ENCODE data around the gene CBX2. TPM values are rescaled to one million over a fixed set of nuclear protein-coding genes. Genes with fewer than 3 reads are reported as not detected.

CBX2 gene
- total RNA-seq, 4 donors from 2014 or later = 2.4 to 5.9 (median 4.5) TPM

DNA sequence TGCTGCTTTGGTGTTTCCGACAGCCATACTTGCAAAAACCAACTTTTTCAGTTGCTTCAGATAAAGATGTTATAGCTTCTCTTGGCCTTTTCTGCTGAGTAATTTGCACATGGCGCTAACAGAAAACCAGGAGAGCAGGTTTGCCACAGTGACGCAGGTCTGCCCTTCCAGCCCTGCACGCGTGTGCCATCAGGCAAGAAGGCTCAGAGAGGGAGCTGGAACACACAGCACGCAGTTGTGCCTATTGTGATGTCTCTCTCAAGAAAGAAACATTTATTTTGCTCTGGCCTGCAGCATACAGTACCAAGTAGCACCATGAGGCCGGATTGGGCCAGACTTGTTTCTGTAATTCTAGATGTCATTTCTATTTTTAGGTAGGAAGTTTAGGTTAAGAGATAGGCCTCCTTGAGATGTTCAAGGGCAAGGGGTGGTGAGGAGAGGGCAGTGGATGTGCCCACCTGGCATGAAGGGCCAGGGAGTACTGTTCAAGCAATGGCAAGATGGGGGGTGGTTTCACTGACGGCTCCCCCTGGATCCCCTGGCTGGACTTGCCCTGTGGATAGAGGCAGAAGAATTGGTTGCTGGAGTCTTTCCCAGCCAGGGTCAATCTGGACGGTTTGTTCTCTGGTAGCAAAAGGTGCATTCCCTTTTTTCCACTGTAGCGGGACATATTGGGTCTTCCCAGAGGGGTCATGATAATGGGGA, 1.9 kb downstream of the CBX2 start:
- no peak for DNase-seq (ENCODE audit: low spot score in 2 of 2)
- no peaks in the 10 kb centered on the region for H3K9me3 ChIP-seq
- H3K4me1 ChIP-seq = peaks cover 0 to 26% (median 4%) of the 10 kb centered on the region in 4 donors
- peaks cover 4 to 48% of the 10 kb centered on the region in 2 donors for H3K27me3 ChIP-seq
- no peak overlapping the region for H3K4me3 ChIP-seq
- 91 to 96% methylated on average over 9 to 10 of the region's 10 CpGs for WGBS, 2 donors
- no peak overlapping the region for H3K27ac ChIP-seq
- TF ChIP-seq POLR2A (IDR thresholded peaks at IDR 0.05) (no peak), EP300 (IDR thresholded peaks at IDR 0.05) (no peak)
- TF ChIP-seq, protein P1, sequence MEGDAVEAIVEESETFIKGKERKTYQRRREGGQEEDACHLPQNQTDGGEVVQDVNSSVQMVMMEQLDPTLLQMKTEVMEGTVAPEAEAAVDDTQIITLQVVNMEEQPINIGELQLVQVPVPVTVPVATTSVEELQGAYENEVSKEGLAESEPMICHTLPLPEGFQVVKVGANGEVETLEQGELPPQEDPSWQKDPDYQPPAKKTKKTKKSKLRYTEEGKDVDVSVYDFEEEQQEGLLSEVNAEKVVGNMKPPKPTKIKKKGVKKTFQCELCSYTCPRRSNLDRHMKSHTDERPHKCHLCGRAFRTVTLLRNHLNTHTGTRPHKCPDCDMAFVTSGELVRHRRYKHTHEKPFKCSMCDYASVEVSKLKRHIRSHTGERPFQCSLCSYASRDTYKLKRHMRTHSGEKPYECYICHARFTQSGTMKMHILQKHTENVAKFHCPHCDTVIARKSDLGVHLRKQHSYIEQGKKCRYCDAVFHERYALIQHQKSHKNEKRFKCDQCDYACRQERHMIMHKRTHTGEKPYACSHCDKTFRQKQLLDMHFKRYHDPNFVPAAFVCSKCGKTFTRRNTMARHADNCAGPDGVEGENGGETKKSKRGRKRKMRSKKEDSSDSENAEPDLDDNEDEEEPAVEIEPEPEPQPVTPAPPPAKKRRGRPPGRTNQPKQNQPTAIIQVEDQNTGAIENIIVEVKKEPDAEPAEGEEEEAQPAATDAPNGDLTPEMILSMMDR (IDR thresholded peaks at IDR 0.05) = no peak
- H3K36me3 ChIP-seq = peaks cover 0 to 25% (median 0%) of the 10 kb centered on the region in 3 donors

- H3K27me3 ChIP-seq = peaks cover 4 to 49% of the 10 kb centered on the region in 2 donors
- DNase-seq (ENCODE audit: low spot score in 2 of 2) = no peak
- no peak overlapping the region for H3K4me3 ChIP-seq
- no peaks in the 10 kb centered on the region for H3K9me3 ChIP-seq
- H3K27ac ChIP-seq = no peak overlapping the region
- TF ChIP-seq EP300 (IDR thresholded peaks at IDR 0.05) (no peak), POLR2A (IDR thresholded peaks at IDR 0.05) (no peak)
- TF ChIP-seq, protein P1 (IDR thresholded peaks at IDR 0.05) = no peak
- WGBS, 2 donors = 80 to 86% methylated on average over 11 to 12 of the region's 12 CpGs
- peaks cover 0 to 34% (median 0%) of the 10 kb centered on the region in 3 donors for H3K36me3 ChIP-seq
- peaks cover 0 to 26% (median 4%) of the 10 kb centered on the region in 4 donors for H3K4me1 ChIP-seq
Measured at GRCh38 chr17:79781012-79781650, 3.2 kb downstream of the CBX2 start.

DNA sequence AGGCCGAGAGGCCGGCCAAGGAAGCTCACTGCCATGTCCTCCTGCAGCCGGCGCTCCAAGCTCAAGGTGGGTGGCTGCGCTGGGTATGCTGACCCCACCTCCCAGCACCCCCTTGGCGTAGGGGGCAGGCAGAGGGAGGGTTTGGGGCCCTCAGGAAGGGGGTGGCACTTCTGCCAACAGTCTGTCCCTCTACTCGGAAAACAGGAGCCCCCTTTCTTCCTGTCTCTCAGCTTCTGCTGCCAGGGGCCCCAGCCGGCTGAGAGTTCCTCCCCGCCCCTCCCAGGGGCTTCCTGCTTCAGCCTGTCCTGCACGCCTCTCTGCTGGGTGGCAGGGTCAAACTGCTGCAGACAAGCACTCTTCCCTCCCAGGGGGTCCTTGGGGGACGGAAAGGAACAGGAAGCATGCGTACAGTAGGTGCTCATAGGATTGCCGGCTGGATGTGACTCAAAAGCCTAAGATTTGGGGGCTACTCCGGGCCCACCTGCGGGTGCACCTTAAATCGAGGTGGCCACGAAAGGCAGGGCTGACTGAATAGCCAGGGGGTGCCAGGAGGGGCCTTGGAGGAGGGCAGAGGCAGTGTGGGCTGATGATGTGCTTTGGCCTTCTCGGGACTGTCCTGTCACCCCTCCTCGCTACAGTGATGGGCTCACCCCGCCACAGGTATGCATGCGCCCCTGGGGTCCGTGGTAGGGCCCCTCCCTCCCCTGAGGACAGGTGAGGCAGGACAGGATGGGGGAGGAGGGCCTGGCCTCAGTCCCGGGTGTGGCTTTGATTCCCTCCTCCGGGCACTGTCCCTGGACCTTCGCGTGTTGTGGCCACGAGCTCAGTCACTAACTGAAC, 4.0 kb downstream of the CBX2 start:
- H3K27ac ChIP-seq = no peak overlapping the region
- no peak overlapping the region for H3K4me3 ChIP-seq
- H3K4me1 ChIP-seq = peaks cover 0 to 20% (median 4%) of the 10 kb centered on the region in 4 donors
- no peak for DNase-seq (ENCODE audit: low spot score in 2 of 2)
- TF ChIP-seq EP300 (IDR thresholded peaks at IDR 0.05) (no peak), POLR2A (IDR thresholded peaks at IDR 0.05) (no peak)
- TF ChIP-seq, protein P1 (IDR thresholded peaks at IDR 0.05) = no peak
- H3K27me3 ChIP-seq = peaks cover 4 to 49% of the 10 kb centered on the region in 2 donors
- 77 to 84% methylated on average over 24 to 26 of the region's 27 CpGs for WGBS, 2 donors
- H3K36me3 ChIP-seq = peaks cover 0 to 34% (median 0%) of the 10 kb centered on the region in 3 donors
- no peaks in the 10 kb centered on the region for H3K9me3 ChIP-seq

GRCh38 chr17:79783891-79784290, 5.9 kb downstream of the CBX2 start:
- Histone ChIP-seq H3K9me3 (no peaks in the 10 kb centered on the region), H3K4me3 (no peak overlapping the region), H3K27me3 (peaks cover 4 to 57% of the 10 kb centered on the region in 2 donors), H3K4me1 (peaks cover 0 to 5% (median 0%) of the 10 kb centered on the region in 4 donors), H3K36me3 (peaks cover 0 to 34% (median 0%) of the 10 kb centered on the region in 3 donors), H3K27ac (no peak overlapping the region)
- WGBS, 2 donors = 90 to 98% methylated on average over 7 to 16 of the region's 18 CpGs
- TF ChIP-seq EP300 (IDR thresholded peaks at IDR 0.05) (no peak), POLR2A (IDR thresholded peaks at IDR 0.05) (no peak)
- TF ChIP-seq, protein P1 (IDR thresholded peaks at IDR 0.05) = no peak
- no peak for DNase-seq (ENCODE audit: low spot score in 2 of 2)
